CD4-positive, CD25-positive, alpha-beta regulatory T cell (primary cell): ENCODE data around the gene PYGL. TPM values are rescaled to one million over a fixed set of nuclear protein-coding genes. Genes with fewer than 3 reads are reported as not detected.

Experiments used
- ATAC-seq, 2 donors: fragments of 150-1000 bp; cut with Tn5 transposase; one replicate each; pipeline ENCODE4 v1.10.0; 2021; ENCODE audit warnings: low read depth in 2 of 2, moderate number of reproducible peaks in 2 of 2, moderate library complexity in 1 of 2
- DNase-seq, 3 donors: peaks; one replicate each; pipeline versions ENCODE4 v3.0.0 to v3.0.0-alpha.2; 2012 to 2022; ENCODE audit warnings: mixed read lengths in 1 of 3
- H3K27ac ChIP-seq: one replicate; pipeline ENCODE4 v1.7.0; 2013; ENCODE audit warnings: mild to moderate bottlenecking, low read length; ENCODE audit not compliant: insufficient read depth, poor library complexity, severe bottlenecking
- H3K27me3 ChIP-seq: one replicate; pipeline ENCODE4 v1.7.0; 2013; ENCODE audit warnings: low read length; ENCODE audit not compliant: control insufficient read depth, insufficient read depth
- H3K36me3 ChIP-seq: one replicate; pipeline ENCODE4 v1.7.0; 2013; ENCODE audit warnings: mild to moderate bottlenecking, low read length, moderate library complexity; ENCODE audit not compliant: control insufficient read depth, insufficient read depth
- H3K4me1 ChIP-seq: 2 replicates; pipeline ENCODE4 v1.7.0; 2013; ENCODE audit warnings: mild to moderate bottlenecking, low read length; ENCODE audit not compliant: insufficient read depth, control insufficient read depth, poor library complexity, severe bottlenecking
- H3K4me3 ChIP-seq: one replicate; pipeline ENCODE4 v1.7.0; 2013; ENCODE audit warnings: low read depth, mild to moderate bottlenecking, low read length, moderate library complexity
- H3K9me3 ChIP-seq, 2 experiments: 1 replicate in 1 of 2; 2 replicates in 1 of 2; pipeline ENCODE4 v1.7.0; 2013; ENCODE audit warnings: low read length in 2 of 2, mild to moderate bottlenecking in 1 of 2, moderate library complexity in 1 of 2; ENCODE audit not compliant: control insufficient read depth in 2 of 2
- H3K27ac Mint-ChIP-seq, 3 donors: one replicate each; pipeline ENCODE4 v1.8.0; 2020 to 2022; ENCODE audit warnings: mild to moderate bottlenecking in 3 of 3, mixed read lengths in 3 of 3, moderate library complexity in 2 of 3
- H3K27me3 Mint-ChIP-seq: one replicate; pipeline ENCODE4 v1.8.0; 2022; ENCODE audit warnings: mild to moderate bottlenecking, mixed read lengths
- H3K36me3 Mint-ChIP-seq: one replicate; pipeline ENCODE4 v1.8.0; 2020; ENCODE audit warnings: mixed read lengths
- H3K4me1 Mint-ChIP-seq, 4 donors: one replicate each; pipeline ENCODE4 v1.8.0; 2020 to 2022; ENCODE audit warnings: mixed read lengths in 4 of 4, mild to moderate bottlenecking in 1 of 4
- H3K4me3 Mint-ChIP-seq, 4 donors: one replicate each; pipeline ENCODE4 v1.8.0; 2020 to 2022; ENCODE audit warnings: mild to moderate bottlenecking in 4 of 4, mixed read lengths in 4 of 4, moderate library complexity in 3 of 4
- H3K9me3 Mint-ChIP-seq, 7 donors: one replicate each; pipeline ENCODE4 v1.8.0; 2020 to 2022; ENCODE audit warnings: mixed read lengths in 7 of 7, mild to moderate bottlenecking in 3 of 7, moderate library complexity in 2 of 7
- polyA plus RNA-seq, 4 donors: library from polyadenylated mRNA; unstranded; fragments of 300-500 nt; fragmentation: Illumina TruSeq; gene quantifications; one replicate each; pipeline ENCODE4 v1.2.3, GENCODE V29; 2021
- total RNA-seq: library from RNA; stranded (reverse); gene quantifications from one replicate; pipeline ENCODE4 v1.2.3, GENCODE V29; 2022

PYGL gene
- total and polyA plus RNA-seq, 5 donors from 2014 or later: 0.15 to 1.3 TPM; not detected in 3

DNA sequence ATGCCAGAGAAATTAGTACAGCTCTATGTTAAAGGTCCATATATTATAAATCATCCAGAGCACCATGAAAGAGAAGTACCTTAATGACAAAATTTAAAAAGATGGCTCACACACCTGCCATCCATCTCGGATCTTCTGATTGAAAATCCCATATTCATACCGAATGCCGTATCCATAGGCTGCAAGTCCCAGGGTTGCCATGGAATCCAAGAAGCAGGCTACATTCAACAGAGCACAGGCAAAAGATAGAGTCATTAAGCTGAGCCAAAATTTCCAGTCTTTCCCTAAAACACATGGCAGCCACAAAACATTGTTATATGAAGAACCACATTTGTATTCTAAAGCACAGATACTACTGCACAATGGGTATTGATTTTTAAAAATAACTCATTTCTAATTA is 12.7 kb downstream of the PYGL start:
- H3K4me1 ChIP-seq: no peaks in the 10 kb centered on the region
- Mint-ChIP-seq H3K36me3 (no peaks in the 10 kb centered on the region), H3K27ac (no peak overlapping the region), H3K9me3 (no peaks in the 10 kb centered on the region), H3K4me3 (no peak overlapping the region), H3K27me3 (peaks cover 25% of the 10 kb centered on the region), H3K4me1 (no peaks in the 10 kb centered on the region)
- H3K27me3 ChIP-seq: peaks cover 24% of the 10 kb centered on the region
- H3K4me3 ChIP-seq: no peak overlapping the region
- no peaks in the 10 kb centered on the region for H3K9me3 ChIP-seq
- no peaks in the 10 kb centered on the region for H3K36me3 ChIP-seq
- H3K27ac ChIP-seq: no peak overlapping the region
- DNase-seq: no peak
- ATAC-seq: no peak

DNA sequence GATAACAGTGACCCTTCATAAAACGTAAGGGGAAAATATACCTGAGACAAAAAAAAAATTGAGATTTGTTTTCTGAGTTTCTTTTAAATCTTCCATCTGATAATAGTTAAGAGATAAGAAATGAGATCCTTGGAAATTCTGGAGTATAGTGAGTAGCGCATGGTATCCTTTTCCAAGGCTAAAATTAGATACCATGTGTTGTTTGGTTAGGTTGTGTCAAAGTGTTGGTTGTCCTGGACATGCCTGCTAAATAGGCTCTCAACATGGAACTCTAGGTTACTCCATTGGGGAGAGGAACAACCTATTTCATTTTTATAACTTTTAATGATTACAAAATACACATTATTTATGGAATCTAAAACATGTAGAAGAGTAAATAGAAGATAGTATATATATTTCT is 14.8 kb downstream of the PYGL start:
- no peaks in the 10 kb centered on the region for H3K4me1 ChIP-seq
- no peak overlapping the region for H3K27ac ChIP-seq
- H3K36me3 ChIP-seq: no peaks in the 10 kb centered on the region
- Mint-ChIP-seq H3K36me3 (no peaks in the 10 kb centered on the region), H3K27me3 (peaks cover 24% of the 10 kb centered on the region), H3K27ac (no peak overlapping the region), H3K9me3 (no peaks in the 10 kb centered on the region), H3K4me3 (no peak overlapping the region), H3K4me1 (no peaks in the 10 kb centered on the region)
- no peak for DNase-seq
- no peak for ATAC-seq
- no peaks in the 10 kb centered on the region for H3K9me3 ChIP-seq
- H3K27me3 ChIP-seq: peaks cover 15% of the 10 kb centered on the region
- no peak overlapping the region for H3K4me3 ChIP-seq

DNA sequence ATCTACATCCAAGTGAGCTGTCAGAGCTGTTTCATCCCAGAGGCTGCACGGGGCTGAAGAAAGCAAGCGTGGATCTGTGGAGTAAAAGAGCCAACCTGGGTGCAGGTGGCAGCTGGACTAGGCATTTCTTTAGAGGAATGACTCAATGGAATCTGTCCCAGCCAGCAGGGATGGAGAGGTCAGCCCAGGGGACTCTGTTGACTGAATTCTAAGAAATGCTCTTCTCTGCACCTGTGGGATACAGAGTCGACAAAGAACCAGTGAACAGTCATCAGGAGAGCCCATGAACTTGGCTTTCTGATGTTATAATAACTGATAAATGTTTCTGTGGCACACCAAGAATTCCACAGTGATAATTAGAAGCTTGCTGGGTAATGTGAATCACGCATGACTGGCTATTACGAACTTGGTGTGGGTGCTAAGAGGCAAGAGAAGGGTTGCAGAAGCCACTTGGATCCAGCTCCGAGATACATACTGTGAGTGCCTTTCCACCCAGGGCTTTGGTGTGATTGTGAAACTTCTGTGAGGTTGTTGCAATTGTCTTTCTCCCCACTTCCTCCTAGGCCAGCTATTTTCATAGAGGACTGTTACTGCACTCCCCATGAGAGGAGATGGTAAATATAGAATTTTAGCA is 16.2 kb downstream of the PYGL start:
- H3K27me3 ChIP-seq: peaks cover 10% of the 10 kb centered on the region
- no peak for ATAC-seq
- H3K36me3 ChIP-seq: no peaks in the 10 kb centered on the region
- Mint-ChIP-seq H3K4me3 (no peak overlapping the region), H3K4me1 (no peaks in the 10 kb centered on the region), H3K9me3 (no peaks in the 10 kb centered on the region), H3K36me3 (no peaks in the 10 kb centered on the region), H3K27ac (no peak overlapping the region), H3K27me3 (peaks cover 18% of the 10 kb centered on the region)
- H3K27ac ChIP-seq: no peak overlapping the region
- no peaks in the 10 kb centered on the region for H3K9me3 ChIP-seq
- H3K4me3 ChIP-seq: no peak overlapping the region
- H3K4me1 ChIP-seq: no peaks in the 10 kb centered on the region
- DNase-seq: no peak

DNA sequence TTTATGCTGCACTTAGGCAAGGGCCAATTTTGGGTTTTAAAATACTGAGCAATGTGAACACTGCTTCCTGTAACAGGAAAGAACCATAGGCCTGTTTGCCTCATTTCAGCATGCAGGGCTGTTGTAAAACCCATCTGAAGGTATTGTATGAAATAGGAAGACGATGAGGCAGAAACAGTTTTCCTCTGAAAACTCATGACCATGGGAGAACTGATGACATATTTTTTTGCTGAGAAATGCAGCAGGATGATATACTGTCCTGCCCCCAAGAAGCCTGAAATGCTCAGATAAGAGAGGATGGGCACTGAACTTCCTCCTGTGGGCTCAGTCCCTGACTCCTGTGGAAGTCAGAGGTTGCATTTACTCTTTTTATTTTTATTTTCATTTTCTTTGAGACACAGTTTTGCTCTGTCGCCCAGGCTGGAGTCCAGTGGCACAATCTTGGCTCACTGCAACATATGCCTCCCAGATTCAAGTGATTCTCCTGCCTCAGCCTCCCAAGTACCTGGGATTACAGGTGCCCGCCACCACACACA is 17.4 kb downstream of the PYGL start:
- Histone ChIP-seq H3K4me3 (no peak overlapping the region), H3K27me3 (peaks cover 10% of the 10 kb centered on the region), H3K9me3 (no peaks in the 10 kb centered on the region), H3K27ac (no peak overlapping the region), H3K36me3 (no peaks in the 10 kb centered on the region), H3K4me1 (no peaks in the 10 kb centered on the region)
- Mint-ChIP-seq H3K27ac (peak overlapping the region in 1 of 3 donors; percentile 26), H3K36me3 (no peaks in the 10 kb centered on the region), H3K4me3 (no peak overlapping the region), H3K4me1 (no peaks in the 10 kb centered on the region), H3K27me3 (peaks cover 18% of the 10 kb centered on the region), H3K9me3 (no peaks in the 10 kb centered on the region)
- no peak for DNase-seq
- no peak for ATAC-seq

DNA sequence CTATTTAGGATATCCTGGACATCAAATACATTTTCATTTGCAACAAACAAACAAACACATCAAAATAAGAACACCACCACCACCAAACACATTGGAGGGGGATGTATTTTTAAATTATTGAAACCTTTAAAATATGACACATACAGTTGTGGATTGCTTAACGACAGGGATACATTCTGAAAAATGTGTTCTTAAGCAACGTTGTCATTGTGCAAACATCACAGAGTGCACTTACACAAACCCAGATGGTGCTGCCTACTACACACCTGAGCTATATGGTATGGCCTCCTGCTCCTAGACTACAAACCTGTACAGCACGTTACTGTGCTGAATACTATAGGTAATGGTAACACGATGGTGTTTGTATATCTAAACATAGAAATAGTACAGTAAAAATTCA is 19.4 kb downstream of the PYGL start:
- DNase-seq: no peak

DNA sequence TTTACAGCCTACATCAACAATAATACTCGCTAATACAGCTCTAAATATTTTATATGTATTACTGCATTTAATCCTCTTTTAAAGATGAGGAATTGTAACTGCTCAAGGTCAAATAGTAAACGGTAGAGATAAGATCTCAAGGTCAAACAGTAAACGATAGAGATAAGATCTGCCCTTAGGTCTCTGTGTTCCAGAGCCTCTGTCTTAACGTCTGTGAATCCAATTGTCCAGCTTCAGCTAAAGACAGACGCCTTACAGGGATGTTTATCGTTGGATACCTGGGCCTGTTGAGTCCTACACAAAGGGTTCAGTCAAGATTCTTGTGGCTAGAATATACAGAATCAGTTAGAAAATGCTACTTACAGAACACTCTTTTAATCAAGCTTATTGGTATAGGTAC is 20.0 kb downstream of the PYGL start:
- no peaks in the 10 kb centered on the region for H3K36me3 Mint-ChIP-seq
- no peak overlapping the region for H3K4me3 Mint-ChIP-seq
- H3K36me3 ChIP-seq: no peaks in the 10 kb centered on the region
- no peak overlapping the region for H3K27ac Mint-ChIP-seq
- no peaks in the 10 kb centered on the region for H3K9me3 ChIP-seq
- H3K4me3 ChIP-seq: no peak overlapping the region
- no peaks in the 10 kb centered on the region for H3K4me1 Mint-ChIP-seq
- peaks cover 15% of the 10 kb centered on the region for H3K27me3 Mint-ChIP-seq
- ATAC-seq: no peak
- H3K27ac ChIP-seq: no peak overlapping the region
- no peaks in the 10 kb centered on the region for H3K4me1 ChIP-seq
- no peak for DNase-seq
- no peaks in the 10 kb centered on the region for H3K27me3 ChIP-seq
- H3K9me3 Mint-ChIP-seq: no peaks in the 10 kb centered on the region

More for the DNA sequence above, 19.4 kb downstream of the PYGL start:
- H3K4me3 Mint-ChIP-seq: no peak overlapping the region
- Histone ChIP-seq H3K36me3 (no peaks in the 10 kb centered on the region), H3K4me3 (no peak overlapping the region), H3K27ac (no peak overlapping the region), H3K27me3 (no peaks in the 10 kb centered on the region), H3K4me1 (no peaks in the 10 kb centered on the region), H3K9me3 (no peaks in the 10 kb centered on the region)
- no peaks in the 10 kb centered on the region for H3K9me3 Mint-ChIP-seq
- H3K27me3 Mint-ChIP-seq: peaks cover 18% of the 10 kb centered on the region
- no peaks in the 10 kb centered on the region for H3K36me3 Mint-ChIP-seq
- no peaks in the 10 kb centered on the region for H3K4me1 Mint-ChIP-seq
- ATAC-seq: no peak
- H3K27ac Mint-ChIP-seq: no peak overlapping the region

DNA sequence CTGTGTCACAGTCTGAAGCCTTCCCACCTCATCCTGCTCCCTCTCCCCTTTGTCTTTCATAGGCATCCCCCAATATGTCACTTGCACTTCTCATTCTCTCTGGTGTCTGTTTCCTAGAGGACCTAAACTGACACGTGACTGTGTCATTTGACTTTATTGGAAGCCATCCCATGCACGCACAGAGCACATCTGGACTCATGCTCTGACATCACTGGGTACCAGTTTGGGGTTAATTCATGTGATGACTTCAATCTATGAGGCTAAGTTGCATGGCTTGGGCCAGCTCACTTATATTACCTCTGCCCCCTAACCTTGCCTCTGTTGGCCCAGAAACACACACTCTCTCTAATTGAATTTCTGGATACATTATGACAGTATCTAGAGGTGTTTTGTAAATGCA is 21.5 kb downstream of the PYGL start:
- Mint-ChIP-seq H3K4me1 (no peaks in the 10 kb centered on the region), H3K36me3 (no peaks in the 10 kb centered on the region), H3K27me3 (peaks cover 11% of the 10 kb centered on the region), H3K9me3 (no peaks in the 10 kb centered on the region), H3K27ac (no peak overlapping the region), H3K4me3 (no peak overlapping the region)
- no peaks in the 10 kb centered on the region for H3K9me3 ChIP-seq
- no peaks in the 10 kb centered on the region for H3K36me3 ChIP-seq
- ATAC-seq (no peak), DNase-seq (no peak)
- no peaks in the 10 kb centered on the region for H3K27me3 ChIP-seq
- H3K27ac ChIP-seq: no peak overlapping the region
- H3K4me3 ChIP-seq: no peak overlapping the region
- no peaks in the 10 kb centered on the region for H3K4me1 ChIP-seq

DNA sequence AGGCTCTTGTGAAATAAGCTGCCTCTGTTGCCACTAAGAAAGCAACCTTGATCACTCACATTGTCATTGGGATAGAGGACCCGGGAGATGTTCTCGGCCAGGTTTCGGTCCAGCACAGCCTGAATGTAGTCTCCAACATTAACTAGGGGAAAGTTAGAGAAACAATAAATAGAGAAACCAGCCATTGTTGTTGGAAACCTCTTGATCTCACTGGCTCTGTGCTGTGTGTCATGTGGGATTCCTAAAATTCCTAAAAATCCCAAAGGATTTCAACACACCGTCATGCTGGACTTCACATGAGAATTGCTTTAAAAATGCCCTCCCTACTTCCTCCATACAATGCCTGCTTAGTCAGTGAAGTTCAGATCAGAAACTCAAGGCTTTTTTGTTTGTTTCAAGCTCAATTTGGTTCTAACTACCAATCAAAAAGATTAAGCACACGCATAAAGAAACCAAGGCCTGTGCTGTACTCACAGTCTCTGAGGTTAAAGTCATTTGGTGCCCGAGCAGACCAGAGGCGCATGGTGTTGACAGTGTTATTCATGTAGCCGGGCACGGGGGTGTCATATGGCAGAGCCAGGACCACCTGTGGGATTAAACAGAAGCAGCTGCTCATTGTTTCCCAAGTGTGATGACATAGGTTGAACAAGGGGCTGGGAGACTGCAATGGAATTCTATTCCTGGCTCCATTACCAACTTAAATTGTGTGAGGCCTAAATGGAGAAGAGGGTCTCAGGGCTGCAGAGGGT is 23.6 kb downstream of the PYGL start:
- no peak for ATAC-seq
- Mint-ChIP-seq H3K27me3 (peaks cover 16% of the 10 kb centered on the region), H3K36me3 (no peaks in the 10 kb centered on the region), H3K4me3 (no peak overlapping the region), H3K4me1 (no peaks in the 10 kb centered on the region), H3K9me3 (no peaks in the 10 kb centered on the region), H3K27ac (no peak overlapping the region)
- DNase-seq: no peak
- Histone ChIP-seq H3K36me3 (no peaks in the 10 kb centered on the region), H3K4me3 (no peak overlapping the region), H3K4me1 (no peaks in the 10 kb centered on the region), H3K27ac (no peak overlapping the region), H3K27me3 (no peaks in the 10 kb centered on the region), H3K9me3 (no peaks in the 10 kb centered on the region)
